DMS53 treated with DMSO at 0.1 percent for 48 hours (cell line): Measurements from ENCODE around the gene ATF2.
"Not testable (repeated sequence)": the region's sequence is repeated elsewhere in the genome, so short reads cannot be mapped to it uniquely, and the experiment has no call there.

Experiments
- DNase-seq: peaks from one replicate; lab custom pipeline; 2025; ENCODE audit not compliant: unreplicated experiment; lab: John Stamatoyannopoulos, UW

ATF2 gene

GRCh38 chr2:175101514-175101913, 66.5 kb downstream of the ATF2 start:
- no peak for DNase-seq

- DNase-seq, result peak; percentile 16
Measured at GRCh38 chr2:175097297-175097696, 70.7 kb downstream of the ATF2 start.

GRCh38 chr2:175084117-175084516, 83.9 kb downstream of the ATF2 start:
- not testable (repeated sequence) for DNase-seq

GRCh38 chr2:175080479-175080878, 87.5 kb downstream of the ATF2 start:
- DNase-seq, result no peak

- DNase-seq, result no peak
Measured at GRCh38 chr2:175076272-175076671, 91.7 kb downstream of the ATF2 start.

GRCh38 chr2:175074478-175074877, 93.5 kb downstream of the ATF2 start:
- no peak for DNase-seq

GRCh38 chr2:175068534-175068933, 99.5 kb downstream of the ATF2 start:
- DNase-seq, result no peak

GRCh38 chr2:175066411-175066810, 101.6 kb downstream of the ATF2 start:
- DNase-seq, result peak; percentile 49

- peak; percentile 8 for DNase-seq
Measured at GRCh38 chr2:175064797-175065196, 103.2 kb downstream of the ATF2 start.

- peak; percentile 91 for DNase-seq
Measured at GRCh38 chr2:175063741-175064140, 104.3 kb downstream of the ATF2 start.

- DNase-seq, result peak; percentile 99
Measured at GRCh38 chr2:175062787-175063585, 105.0 kb downstream of the ATF2 start.

- DNase-seq, result no peak
Measured at GRCh38 chr2:175057078-175057685, 110.8 kb downstream of the ATF2 start.

- DNase-seq, result no peak
Measured at GRCh38 chr2:175055993-175056392, 112.0 kb downstream of the ATF2 start.

- no peak for DNase-seq
Measured at GRCh38 chr2:175054340-175054739, 113.7 kb downstream of the ATF2 start.

- DNase-seq, result no peak
Measured at GRCh38 chr2:175049661-175050060, 118.3 kb downstream of the ATF2 start.

- DNase-seq, result no peak
Measured at GRCh38 chr2:175048275-175048674, 119.7 kb downstream of the ATF2 start.

GRCh38 chr2:175039490-175039889, 128.5 kb downstream of the ATF2 start:
- DNase-seq, result no peak

- no peak for DNase-seq
Measured at GRCh38 chr2:175039031-175039430, 129.0 kb downstream of the ATF2 start.

GRCh38 chr2:175037941-175038340, 130.1 kb downstream of the ATF2 start:
- DNase-seq, result no peak

- peak; percentile 84 for DNase-seq
Measured at GRCh38 chr2:175036582-175037018, 131.4 kb downstream of the ATF2 start.

- DNase-seq, result no peak
Measured at GRCh38 chr2:175035806-175036205, 132.2 kb downstream of the ATF2 start.

- no peak for DNase-seq
Measured at GRCh38 chr2:175034716-175035115, 133.3 kb downstream of the ATF2 start.
